HFFc6 (cell line): ENCODE measurements around the gene PPP4R2. TPM values are rescaled to one million over a fixed set of nuclear protein-coding genes. Genes with fewer than 3 reads are reported as not detected.

ENCODE experiments used
- DNase-seq: peaks from one replicate; pipeline ENCODE4 v3.0.0-alpha.2; 2018
- H3K27ac Mint-ChIP-seq: 2 replicates; pipeline ENCODE4 v1.8.0; 2020; ENCODE audit warnings: mild to moderate bottlenecking, mixed read lengths
- H3K27me3 Mint-ChIP-seq: 2 replicates; pipeline ENCODE4 v1.8.0; 2021; ENCODE audit warnings: mild to moderate bottlenecking, moderate library complexity, mixed read lengths; ENCODE audit not compliant: insufficient read depth
- H3K36me3 Mint-ChIP-seq: 2 replicates; pipeline ENCODE4 v1.8.0; 2021; ENCODE audit warnings: low read depth, mixed read lengths
- H3K4me1 Mint-ChIP-seq: 2 replicates; pipeline ENCODE4 v1.8.0; 2020; ENCODE audit warnings: low read depth, mixed read lengths
- H3K4me3 Mint-ChIP-seq: 2 replicates; pipeline ENCODE4 v1.8.0; 2020; ENCODE audit warnings: mild to moderate bottlenecking, moderate library complexity, mixed read lengths
- H3K9me3 Mint-ChIP-seq: 2 replicates; pipeline ENCODE4 v1.8.0; 2020; ENCODE audit warnings: mild to moderate bottlenecking, mixed read lengths
- CTCF ChIP-seq: fragments of 200-600 bp; sonication (generic); IDR thresholded peaks from 2 replicates; pipeline ENCODE4 v1.5.0; 2021; ENCODE audit warnings: antibody characterized with exemption, mild to moderate bottlenecking
- total RNA-seq, 6 experiments: library from RNA; stranded (reverse); fragmentation: NEBNext Ultra II Directional; extraction: Animal tissue kit (Norgen Biotek cat#: 25700); gene quantifications; 2 replicates in 1 of 6; 3 replicates in 5 of 6; pipeline ENCODE4 v1.2.3, GENCODE V29; 2021

The PPP4R2 gene
- total RNA-seq, 6 experiments from 2014 or later, result 72.4 to 84.3 (median 79.4) TPM

DNA sequence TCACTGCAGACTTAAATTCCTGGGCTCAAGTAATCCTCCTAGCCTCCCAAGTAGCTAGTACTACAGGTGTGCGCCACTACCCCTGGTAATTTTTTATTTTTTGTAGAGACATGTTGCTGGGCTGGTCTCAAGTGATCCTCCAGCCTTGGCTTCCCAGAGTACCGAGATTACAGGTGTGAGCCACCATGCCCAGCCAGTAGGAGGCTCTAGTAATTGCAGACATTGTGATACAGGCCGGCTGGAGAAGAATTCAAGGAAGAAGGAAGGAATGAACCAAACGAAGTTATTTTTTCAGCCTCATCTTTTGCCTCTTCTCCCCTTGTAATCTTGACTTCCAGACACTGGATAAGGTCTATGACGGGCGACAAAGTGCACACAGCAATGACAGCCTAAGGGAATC, 3.2 kb upstream of the PPP4R2 start:
- H3K27ac Mint-ChIP-seq, result no peak overlapping the region
- no peak for DNase-seq

GRCh38 chr3:72995337-72995736, 1.3 kb upstream of the PPP4R2 start:
- TF ChIP-seq CTCF, result no peak
- no peak for DNase-seq
- Mint-ChIP-seq H3K36me3 (peaks cover 19% of the 10 kb centered on the region), H3K4me1 (peaks cover 26% of the 10 kb centered on the region), H3K9me3 (no peaks in the 10 kb centered on the region), H3K27ac (no peak overlapping the region), H3K27me3 (no peaks in the 10 kb centered on the region; the same call in 1 of the 2 replicates), H3K4me3 (0 out of 2 replicates have a peak overlapping the region, but pooled peaks have one; percentile 53)

More for the DNA sequence above, 3.2 kb upstream of the PPP4R2 start:
- Mint-ChIP-seq H3K27me3 (no peaks in the 10 kb centered on the region; the same call in none of the 2 replicates), H3K36me3 (peaks cover 7% of the 10 kb centered on the region), H3K4me1 (peaks cover 6% of the 10 kb centered on the region), H3K9me3 (no peaks in the 10 kb centered on the region), H3K4me3 (no peak overlapping the region)
- peak; percentile 38 for TF ChIP-seq CTCF

DNA sequence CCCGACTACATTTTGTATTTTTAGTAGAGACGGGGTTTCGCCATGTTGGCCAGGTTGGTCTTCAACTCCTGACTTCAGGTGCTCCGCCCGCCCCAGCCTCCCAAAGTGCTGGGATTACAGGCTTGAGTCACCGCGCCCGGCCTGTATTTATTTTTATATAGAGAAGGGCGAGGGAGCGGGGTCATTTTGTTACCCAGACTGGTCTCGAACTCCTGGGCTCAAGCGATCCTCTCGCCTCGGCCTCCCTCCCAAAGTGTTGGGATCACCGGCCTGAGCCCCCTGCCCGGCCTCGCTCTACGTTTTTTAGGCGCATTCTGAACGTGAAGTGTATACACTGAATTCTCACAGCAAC, 514 bp upstream of the PPP4R2 start:
- no peak for TF ChIP-seq CTCF
- DNase-seq, result no peak

GRCh38 chr3:72997421-72997961, 880 bp downstream of the PPP4R2 start:
- TF ChIP-seq CTCF, result peak; percentile 73
- Mint-ChIP-seq H3K27ac (peak overlapping the region; percentile 60), H3K9me3 (no peaks in the 10 kb centered on the region), H3K4me3 (peak overlapping the region; percentile 89), H3K36me3 (peaks cover 31% of the 10 kb centered on the region), H3K4me1 (peaks cover 40% of the 10 kb centered on the region), H3K27me3 (no peaks in the 10 kb centered on the region)
- peak; percentile 62 for DNase-seq

More for the DNA sequence above, 514 bp upstream of the PPP4R2 start:
- Mint-ChIP-seq H3K27me3 (no peaks in the 10 kb centered on the region), H3K4me1 (peaks cover 33% of the 10 kb centered on the region), H3K36me3 (peaks cover 26% of the 10 kb centered on the region), H3K9me3 (no peaks in the 10 kb centered on the region), H3K27ac (peak overlapping the region; percentile 60), H3K4me3 (peak overlapping the region; percentile 89)

DNA sequence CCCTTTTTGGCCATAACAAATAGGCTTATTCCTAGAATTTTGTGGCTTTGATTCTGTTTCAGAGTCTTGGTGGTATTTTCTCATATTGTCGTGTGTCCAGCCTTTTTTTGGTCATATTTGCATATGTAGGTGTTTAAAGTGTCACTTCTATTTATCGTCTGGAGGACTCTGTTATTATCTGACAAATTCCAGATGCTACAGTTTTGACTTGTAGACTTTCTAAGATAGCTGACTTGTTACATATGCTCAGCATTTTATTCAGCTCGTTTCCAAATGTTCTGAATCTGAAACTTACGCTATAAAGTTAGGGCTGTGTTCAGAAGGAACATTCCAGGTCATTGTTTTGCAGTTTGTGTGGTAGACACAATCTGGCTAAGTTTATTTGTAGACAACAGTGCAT, 1.9 kb downstream of the PPP4R2 start:
- H3K27ac Mint-ChIP-seq, result peak overlapping the region; percentile 56
- peaks cover 36% of the 10 kb centered on the region for H3K36me3 Mint-ChIP-seq

More for the DNA sequence above, 1.9 kb downstream of the PPP4R2 start:
- no peak for DNase-seq
- H3K27me3 Mint-ChIP-seq, result no peaks in the 10 kb centered on the region
- peak overlapping the region; percentile 89 for H3K4me3 Mint-ChIP-seq
- no peak for TF ChIP-seq CTCF
- H3K4me1 Mint-ChIP-seq, result peaks cover 47% of the 10 kb centered on the region
- H3K9me3 Mint-ChIP-seq, result no peaks in the 10 kb centered on the region
